SK-N-SH treated with all-trans-retinoic acid at 6 μM for 48 hours (cell line): ENCODE results near the gene ULK1.

Experiments used
- ARNTL ChIP-seq: fragments of 450-650 bp; formaldehyde crosslinking; IDR thresholded peaks from 2 replicates; pipeline ENCODE4 v1.5.0; 2020; ENCODE audit warnings: low read depth, mild to moderate bottlenecking, moderate library complexity, borderline replicate concordance
- CREB5 ChIP-seq: fragments of 250-450 bp; sonication (Bioruptor Pico); IDR thresholded peaks from 2 replicates; pipeline ENCODE4 v1.5.1; 2020; ENCODE audit warnings: low read depth, mild to moderate bottlenecking, moderate library complexity
- ISL1 ChIP-seq: fragments of 250-450 bp; sonication (Bioruptor Pico); IDR thresholded peaks from 2 replicates; pipeline ENCODE4 v2.1.2; 2022; ENCODE audit warnings: mild to moderate bottlenecking, moderate library complexity
- OSR1 ChIP-seq: fragments of 250-450 bp; sonication (Bioruptor Pico); IDR thresholded peaks from 2 replicates; pipeline ENCODE4 v1.8.0; 2022; ENCODE audit warnings: moderate library complexity, mild to moderate bottlenecking, inconsistent platforms
- RARB ChIP-seq: fragments of 250-450 bp; sonication (Bioruptor Pico); IDR thresholded peaks from 2 replicates; pipeline ENCODE4 v1.8.0; 2021; ENCODE audit warnings: mild to moderate bottlenecking, moderate library complexity
- TCF4 ChIP-seq: fragments of 250-450 bp; sonication (Bioruptor Pico); IDR thresholded peaks from 2 replicates; pipeline ENCODE4 v1.8.0; 2021; ENCODE audit warnings: mild to moderate bottlenecking, moderate library complexity, borderline replicate concordance
- TSHZ2 ChIP-seq: fragments of 250-450 bp; sonication (Bioruptor Pico); IDR thresholded peaks from 2 replicates; pipeline ENCODE4 v1.5.0; 2020; ENCODE audit warnings: mild to moderate bottlenecking, moderate library complexity
- ZFP3 ChIP-seq: fragments of 250-450 bp; sonication (Bioruptor Pico); IDR thresholded peaks from 2 replicates; pipeline ENCODE4 v1.5.0; 2020; ENCODE audit warnings: mild to moderate bottlenecking, moderate library complexity
- ZFP30 ChIP-seq: fragments of 450-650 bp; formaldehyde crosslinking; IDR thresholded peaks from 2 replicates; pipeline ENCODE4 v1.5.0; 2022; ENCODE audit warnings: mild to moderate bottlenecking, moderate library complexity
- ZNF565 ChIP-seq: fragments of 450-650 bp; formaldehyde crosslinking; conservative IDR thresholded peaks from 2 replicates; pipeline ENCODE4 v1.5.0; 2020; ENCODE audit warnings: low read depth, mild to moderate bottlenecking, moderate library complexity
- ZNF70 ChIP-seq: fragments of 450-650 bp; formaldehyde crosslinking; IDR thresholded peaks from 2 replicates; pipeline ENCODE4 v1.5.0; 2020; ENCODE audit warnings: mild to moderate bottlenecking, moderate library complexity
- ZNF8 ChIP-seq: fragments of 450-650 bp; formaldehyde crosslinking; IDR thresholded peaks from 2 replicates; pipeline ENCODE4 v1.5.0; 2020; ENCODE audit warnings: mild to moderate bottlenecking, moderate library complexity
- TF ChIP-seq, protein P1 (sequence below): fragments of 250-450 bp; sonication (Bioruptor Pico); IDR thresholded peaks from 2 replicates; pipeline ENCODE4 v1.8.0; 2020; ENCODE audit warnings: mild to moderate bottlenecking, moderate library complexity, borderline replicate concordance
- TF ChIP-seq, protein P2 (sequence below): fragments of 250-450 bp; sonication (Bioruptor Pico); IDR thresholded peaks from 2 replicates; pipeline ENCODE4 v1.5.1; 2021; ENCODE audit warnings: mild to moderate bottlenecking, moderate library complexity

DNA sequence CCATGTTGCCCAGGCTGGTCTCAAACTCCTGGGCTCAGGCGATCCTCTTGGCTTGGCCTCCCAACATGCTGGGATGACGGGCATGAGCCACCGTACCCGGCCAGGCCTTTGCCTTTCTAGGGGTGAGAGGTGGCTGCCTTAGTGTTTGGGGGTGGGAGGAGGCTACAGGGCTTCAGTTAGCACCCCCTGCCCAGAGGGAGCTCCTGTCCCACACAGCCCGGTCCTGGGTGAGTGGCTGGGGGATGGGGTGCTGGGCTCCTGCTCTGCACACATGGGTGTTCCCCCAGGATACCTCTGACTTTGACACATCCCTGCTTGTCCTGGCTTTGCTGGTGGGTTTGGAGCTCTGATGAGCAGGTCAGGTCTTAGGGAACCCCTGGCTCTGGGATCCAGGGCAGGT is 9.9 kb downstream of the ULK1 start:
- no peak for TF ChIP-seq CREB5
- no peak for TF ChIP-seq ZFP30 (CRISPR knock-in tag)
- TF ChIP-seq ISL1 (CRISPR knock-in tag), result no peak
- no peak for TF ChIP-seq TSHZ2 (CRISPR knock-in tag)
- no peak for TF ChIP-seq ZNF70
- TF ChIP-seq ZNF565, result no peak
- TF ChIP-seq OSR1, result no peak
- TF ChIP-seq ZFP3, result no peak
- TF ChIP-seq, protein P1, sequence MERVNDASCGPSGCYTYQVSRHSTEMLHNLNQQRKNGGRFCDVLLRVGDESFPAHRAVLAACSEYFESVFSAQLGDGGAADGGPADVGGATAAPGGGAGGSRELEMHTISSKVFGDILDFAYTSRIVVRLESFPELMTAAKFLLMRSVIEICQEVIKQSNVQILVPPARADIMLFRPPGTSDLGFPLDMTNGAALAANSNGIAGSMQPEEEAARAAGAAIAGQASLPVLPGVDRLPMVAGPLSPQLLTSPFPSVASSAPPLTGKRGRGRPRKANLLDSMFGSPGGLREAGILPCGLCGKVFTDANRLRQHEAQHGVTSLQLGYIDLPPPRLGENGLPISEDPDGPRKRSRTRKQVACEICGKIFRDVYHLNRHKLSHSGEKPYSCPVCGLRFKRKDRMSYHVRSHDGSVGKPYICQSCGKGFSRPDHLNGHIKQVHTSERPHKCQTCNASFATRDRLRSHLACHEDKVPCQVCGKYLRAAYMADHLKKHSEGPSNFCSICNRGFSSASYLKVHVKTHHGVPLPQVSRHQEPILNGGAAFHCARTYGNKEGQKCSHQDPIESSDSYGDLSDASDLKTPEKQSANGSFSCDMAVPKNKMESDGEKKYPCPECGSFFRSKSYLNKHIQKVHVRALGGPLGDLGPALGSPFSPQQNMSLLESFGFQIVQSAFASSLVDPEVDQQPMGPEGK (CRISPR knock-in tag), result no peak
- no peak for TF ChIP-seq TCF4 (CRISPR knock-in tag)
- no peak for TF ChIP-seq RARB (CRISPR knock-in tag)
- TF ChIP-seq, protein P2, sequence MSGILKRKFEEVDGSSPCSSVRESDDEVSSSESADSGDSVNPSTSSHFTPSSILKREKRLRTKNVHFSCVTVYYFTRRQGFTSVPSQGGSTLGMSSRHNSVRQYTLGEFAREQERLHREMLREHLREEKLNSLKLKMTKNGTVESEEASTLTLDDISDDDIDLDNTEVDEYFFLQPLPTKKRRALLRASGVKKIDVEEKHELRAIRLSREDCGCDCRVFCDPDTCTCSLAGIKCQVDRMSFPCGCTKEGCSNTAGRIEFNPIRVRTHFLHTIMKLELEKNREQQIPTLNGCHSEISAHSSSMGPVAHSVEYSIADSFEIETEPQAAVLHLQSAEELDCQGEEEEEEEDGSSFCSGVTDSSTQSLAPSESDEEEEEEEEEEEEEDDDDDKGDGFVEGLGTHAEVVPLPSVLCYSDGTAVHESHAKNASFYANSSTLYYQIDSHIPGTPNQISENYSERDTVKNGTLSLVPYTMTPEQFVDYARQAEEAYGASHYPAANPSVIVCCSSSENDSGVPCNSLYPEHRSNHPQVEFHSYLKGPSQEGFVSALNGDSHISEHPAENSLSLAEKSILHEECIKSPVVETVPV (CRISPR knock-in tag), result no peak
- TF ChIP-seq ZNF8 (CRISPR knock-in tag), result no peak
- no peak for TF ChIP-seq ARNTL (CRISPR knock-in tag)
